B cell (primary cell): ENCODE data around the gene MRPL28. TPM values are rescaled to one million over a fixed set of nuclear protein-coding genes. Genes with fewer than 3 reads are reported as not detected.
A peak's percentile ranks its signal among the peaks of the same experiment; 100 is the strongest.

Experiments
- ATAC-seq: fragments of 200-7000 bp; cut with Tn5 transposase; one replicate; pipeline ENCODE4 v1.10.0; 2021; ENCODE audit warnings: low read depth, mild to moderate bottlenecking, moderate number of reproducible peaks, moderate library complexity
- CTCF ChIA-PET: fragments of 350-600 bp; sonication (Branson Sonifier 250); formaldehyde crosslinking; loops from one replicate; lab custom pipeline; 2021; ENCODE audit warnings: antibody characterized with exemption, inconsistent platforms; lab: Charles Lee
- POLR2A ChIA-PET: fragments of 350-600 bp; sonication (Branson Sonifier 250); formaldehyde crosslinking; loops from one replicate; lab custom pipeline; 2021; ENCODE audit warnings: antibody characterized with exemption; lab: Charles Lee
- DNase-seq: peaks from one replicate; pipeline ENCODE4 v3.0.0; 2013
- H2AFZ ChIP-seq: 2 replicates; pipeline ENCODE4 v1.6.1; 2012; ENCODE audit warnings: mild to moderate bottlenecking, low read depth, low read length; ENCODE audit not compliant: insufficient read depth, poor library complexity, severe bottlenecking
- H3K27ac ChIP-seq, 2 donors: 1 replicate in 1 of 2; 2 replicates in 1 of 2; pipeline ENCODE4 v1.5.1; 2012 to 2013; ENCODE audit warnings: low read length in 2 of 2, mild to moderate bottlenecking in 2 of 2, moderate library complexity in 1 of 2
- H3K27me3 ChIP-seq, 4 experiments: fragments of 200-600 bp in 1 of 4; sonication (generic) in 1 of 4; replicated peaks in 1 of 4; 1 replicate in 2 of 4; 2 replicates in 2 of 4; pipeline versions ENCODE4 v1.6.1 to v1.7.0; 2013 to 2016; ENCODE audit warnings: low read length in 3 of 4, mild to moderate bottlenecking in 2 of 4, mixed read lengths in 1 of 4, moderate library complexity in 1 of 4; ENCODE audit not compliant: insufficient read depth in 4 of 4, control insufficient read depth in 3 of 4; ENCODE audit errors: control extremely low read depth in 1 of 4
- H3K36me3 ChIP-seq, 2 experiments: replicated peaks in 1 of 2; 1 replicate in 1 of 2; 2 replicates in 1 of 2; pipeline versions ENCODE4 v1.6.1 to v1.7.1; 2013; ENCODE audit warnings: low read length in 1 of 2; ENCODE audit not compliant: insufficient read depth in 2 of 2, control insufficient read depth in 1 of 2; ENCODE audit errors: control extremely low read depth in 1 of 2, extremely low read depth in 1 of 2
- H3K4me1 ChIP-seq, 2 donors: fragments of 200-600 bp in 1 of 2; sonication (generic) in 1 of 2; 1 replicate in 1 of 2; 2 replicates in 1 of 2; pipeline versions ENCODE4 v1.5.1 to v1.6.1; 2013 to 2017; ENCODE audit warnings: low read length in 2 of 2; ENCODE audit not compliant: control insufficient read depth in 2 of 2, insufficient read depth in 2 of 2
- H3K4me2 ChIP-seq: replicated peaks from 2 replicates; pipeline ENCODE3; 2012; ENCODE audit warnings: mild to moderate bottlenecking, low read depth, low read length; ENCODE audit not compliant: poor library complexity, severe bottlenecking
- H3K4me3 ChIP-seq, 5 experiments: fragments of 200-600 bp in 1 of 5; sonication (generic) in 1 of 5; 1 replicate in 3 of 5; 2 replicates in 2 of 5; pipeline versions ENCODE4 v1.5.1 to v1.7.0; 2011 to 2016; ENCODE audit warnings: low read length in 4 of 5, mild to moderate bottlenecking in 4 of 5, low read depth in 2 of 5, control low read depth in 1 of 5, moderate library complexity in 1 of 5; ENCODE audit not compliant: insufficient read depth in 1 of 5; ENCODE audit errors: control extremely low read depth in 1 of 5, extremely low read depth in 1 of 5
- H3K79me2 ChIP-seq: fragments of 200-600 bp; sonication (generic); one replicate; pipeline ENCODE4 v1.6.0; 2016; ENCODE audit warnings: low read length; ENCODE audit not compliant: control insufficient read depth, insufficient read depth
- H3K9ac ChIP-seq: fragments of 200-600 bp; sonication (generic); 2 replicates; pipeline ENCODE4 v1.6.1; 2017; ENCODE audit warnings: mild to moderate bottlenecking, low read length, moderate library complexity
- H3K9me3 ChIP-seq, 3 donors: one replicate each; pipeline versions ENCODE4 v1.6.1 to v1.7.1; 2013; ENCODE audit warnings: low read length in 2 of 3; ENCODE audit not compliant: control insufficient read depth in 2 of 3, insufficient read depth in 1 of 3; ENCODE audit errors: control extremely low read depth in 1 of 3
- H4K20me1 ChIP-seq: 2 replicates; pipeline ENCODE4 v1.6.0; 2012; ENCODE audit warnings: mild to moderate bottlenecking, low read length; ENCODE audit not compliant: insufficient read depth, control insufficient read depth, poor library complexity, severe bottlenecking
- H3K27ac Mint-ChIP-seq: one replicate; pipeline ENCODE4 v1.8.0; 2021; ENCODE audit warnings: mixed read lengths
- H3K27me3 Mint-ChIP-seq: one replicate; pipeline ENCODE4 v1.8.0; 2021; ENCODE audit warnings: mixed read lengths
- H3K4me1 Mint-ChIP-seq: one replicate; pipeline ENCODE4 v1.8.0; 2021; ENCODE audit warnings: mixed read lengths
- H3K4me3 Mint-ChIP-seq: one replicate; pipeline ENCODE4 v1.8.0; 2021; ENCODE audit warnings: mixed read lengths
- H3K9me3 Mint-ChIP-seq: one replicate; pipeline ENCODE4 v1.8.0; 2022; ENCODE audit warnings: mixed read lengths; ENCODE audit not compliant: insufficient read depth
- EZH2 ChIP-seq: IDR thresholded peaks from 2 replicates; pipeline ENCODE4 v1.6.1; 2012; ENCODE audit warnings: borderline replicate concordance, low read depth, mild to moderate bottlenecking, moderate library complexity, low read length; ENCODE audit not compliant: insufficient read depth, poor library complexity, severe bottlenecking
- WGBS: methylation state at CpG from one replicate; pipeline ENCODE4 v1.1.5; 2013; ENCODE audit warnings: missing lambda C conversion rate; ENCODE audit not compliant: insufficient coverage; 5-methylcytosine and 5-hydroxymethylcytosine counted together
- intact Hi-C: fragments of 100-400 bp; cut with micrococcal nuclease; formaldehyde crosslinking; loops from one replicate; pipeline ENCODE4 v1.10.0; 2022
- polyA plus RNA-seq: library from polyadenylated mRNA; depleted of rRNA; stranded (reverse); fragments of >200 nt; gene quantifications from 2 replicates; pipeline ENCODE4 v1.2.3, GENCODE V29; 2012
- total RNA-seq, 2 donors: library from RNA; stranded (reverse); fragments of 120-200 nt in 1 of 2; gene quantifications; 1 replicate in 1 of 2; 2 replicates in 1 of 2; pipeline versions ENCODE4 v1.2.3 to v1.2.4, GENCODE V29; 2013 to 2022
- TF ChIP-seq, protein P1 (sequence below): fragments of 200-600 bp; IDR thresholded peaks from one replicate; pipeline ENCODE4 v1.8.0; 2022; ENCODE audit warnings: antibody characterized with exemption, mild to moderate bottlenecking

MRPL28 gene
- total and polyA plus RNA-seq, 2 donors (not counting 1 experiment from before 2014, with no cell fraction given) = 44.3 to 67.7 TPM

DNA sequence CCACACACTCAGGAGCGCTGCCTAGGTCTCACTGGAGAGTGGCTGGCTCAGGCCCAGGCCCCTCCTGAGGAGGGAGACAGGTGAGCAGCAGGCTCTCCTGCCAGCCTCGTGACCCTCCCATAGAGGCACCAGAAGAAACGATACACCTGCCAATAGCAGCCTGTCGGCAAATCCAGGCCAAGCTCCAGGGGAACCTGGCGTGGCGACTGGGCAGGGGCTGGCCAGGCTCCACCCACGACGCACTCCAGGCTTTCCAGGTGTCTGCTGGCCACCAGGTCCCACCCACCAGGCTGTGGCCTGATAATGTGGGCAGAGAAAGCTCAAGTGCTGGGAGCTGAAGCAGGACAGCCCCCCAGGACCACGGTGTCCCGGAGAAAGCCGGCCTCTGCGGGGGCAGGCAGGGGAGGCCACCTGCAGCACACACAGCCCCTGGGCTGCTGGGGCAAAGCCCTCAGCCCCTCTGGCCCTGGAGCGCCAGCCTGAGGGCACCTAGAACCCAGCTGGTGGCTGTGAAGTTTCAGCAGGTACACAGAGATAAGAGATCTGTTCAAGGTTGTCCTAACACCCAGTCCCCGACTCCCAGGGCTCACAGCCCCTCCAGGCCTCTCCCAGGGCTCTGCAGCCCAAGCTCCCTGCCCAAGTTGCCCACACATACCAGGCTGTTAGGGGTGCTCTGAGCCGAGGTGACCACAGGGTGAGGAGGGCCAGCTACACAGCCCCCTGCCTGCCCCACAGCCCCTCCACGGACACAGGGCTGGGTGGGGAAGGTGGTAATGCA, 9.0 kb upstream of the MRPL28 start:
- Mint-ChIP-seq H3K4me1 (peaks cover 19% of the 10 kb centered on the region), H3K27me3 (no peaks in the 10 kb centered on the region), H3K4me3 (peak overlapping the region; percentile 23), H3K27ac (no peak overlapping the region), H3K9me3 (no peaks in the 10 kb centered on the region)
- H3K9ac ChIP-seq = no peak overlapping the region
- H3K4me2 ChIP-seq = no peak overlapping the region
- H3K27ac ChIP-seq = no peak overlapping the region
- H3K9me3 ChIP-seq = no peaks in the 10 kb centered on the region
- H2AFZ ChIP-seq = no peak overlapping the region
- peaks cover 21 to 33% of the 10 kb centered on the region in 2 donors for H3K4me1 ChIP-seq
- TF ChIP-seq, protein P1, sequence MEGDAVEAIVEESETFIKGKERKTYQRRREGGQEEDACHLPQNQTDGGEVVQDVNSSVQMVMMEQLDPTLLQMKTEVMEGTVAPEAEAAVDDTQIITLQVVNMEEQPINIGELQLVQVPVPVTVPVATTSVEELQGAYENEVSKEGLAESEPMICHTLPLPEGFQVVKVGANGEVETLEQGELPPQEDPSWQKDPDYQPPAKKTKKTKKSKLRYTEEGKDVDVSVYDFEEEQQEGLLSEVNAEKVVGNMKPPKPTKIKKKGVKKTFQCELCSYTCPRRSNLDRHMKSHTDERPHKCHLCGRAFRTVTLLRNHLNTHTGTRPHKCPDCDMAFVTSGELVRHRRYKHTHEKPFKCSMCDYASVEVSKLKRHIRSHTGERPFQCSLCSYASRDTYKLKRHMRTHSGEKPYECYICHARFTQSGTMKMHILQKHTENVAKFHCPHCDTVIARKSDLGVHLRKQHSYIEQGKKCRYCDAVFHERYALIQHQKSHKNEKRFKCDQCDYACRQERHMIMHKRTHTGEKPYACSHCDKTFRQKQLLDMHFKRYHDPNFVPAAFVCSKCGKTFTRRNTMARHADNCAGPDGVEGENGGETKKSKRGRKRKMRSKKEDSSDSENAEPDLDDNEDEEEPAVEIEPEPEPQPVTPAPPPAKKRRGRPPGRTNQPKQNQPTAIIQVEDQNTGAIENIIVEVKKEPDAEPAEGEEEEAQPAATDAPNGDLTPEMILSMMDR = no peak
- no peak for TF ChIP-seq EZH2
- peaks cover 32% of the 10 kb centered on the region for H3K79me2 ChIP-seq
- H3K27me3 ChIP-seq = no peaks in the 10 kb centered on the region
- POLR2A ChIA-PET = interaction anchor here (2.8 kb wide), 1 partner anchor 22 kb away, joined by 14 read pairs; the partner anchor contains the start of gene DECR2
- intact Hi-C loops = no loop called here
- no peak for DNase-seq
- CTCF ChIA-PET = interaction anchor here (0.9 to 1.9 kb wide), 2 partner anchors 9 to 21 kb away, joined by 3 to 8 read pairs; partner anchors contain the start of gene MRPL28
- H3K36me3 ChIP-seq = peaks cover 0 to 18% of the 10 kb centered on the region in 2 experiments
- H3K4me3 ChIP-seq = no peak overlapping the region
- peaks cover 18% of the 10 kb centered on the region for H4K20me1 ChIP-seq
- 92% methylated on average over 14 of the region's 16 CpGs for WGBS
- ATAC-seq = no peak

DNA sequence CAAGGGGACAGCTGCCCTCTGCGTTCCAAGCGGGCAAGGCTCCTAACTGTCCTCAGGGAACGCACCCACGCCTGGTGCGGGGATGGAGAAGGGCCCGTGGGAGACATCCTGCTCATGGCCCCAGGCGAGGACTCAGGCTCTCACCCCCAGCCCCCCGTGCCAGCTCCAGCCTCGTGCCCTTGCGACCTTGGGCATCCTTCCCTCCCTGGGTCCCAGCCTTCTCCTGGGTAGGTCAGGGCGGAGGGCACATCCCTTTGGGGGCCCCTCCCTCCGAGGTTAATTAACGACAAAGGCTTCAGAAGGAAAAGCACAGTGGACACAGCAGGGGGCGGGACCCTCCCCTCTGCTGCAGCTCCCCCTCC, 8.5 kb upstream of the MRPL28 start:
- Histone ChIP-seq H3K4me3 (no peak overlapping the region), H3K36me3 (peaks cover 0 to 21% of the 10 kb centered on the region in 2 experiments), H3K9ac (no peak overlapping the region), H2AFZ (no peak overlapping the region), H4K20me1 (peaks cover 18% of the 10 kb centered on the region), H3K79me2 (peaks cover 32% of the 10 kb centered on the region), H3K4me2 (no peak overlapping the region), H3K9me3 (no peaks in the 10 kb centered on the region), H3K27ac (no peak overlapping the region), H3K27me3 (no peaks in the 10 kb centered on the region), H3K4me1 (peaks cover 17 to 28% of the 10 kb centered on the region in 2 donors)
- TF ChIP-seq EZH2 = no peak
- TF ChIP-seq, protein P1 = no peak
- no peak overlapping the region for H3K27ac Mint-ChIP-seq
- no peak for ATAC-seq
- H3K4me1 Mint-ChIP-seq = peaks cover 13% of the 10 kb centered on the region
- 93% methylated on average over 14 of the region's 14 CpGs for WGBS
- no peaks in the 10 kb centered on the region for H3K27me3 Mint-ChIP-seq
- H3K4me3 Mint-ChIP-seq = peak overlapping the region; percentile 23
- intact Hi-C loops = no loop called here
- ChIA-PET POLR2A (interaction anchor here (2.8 kb wide), 1 partner anchor 22 kb away, joined by 14 read pairs; the partner anchor contains the start of gene DECR2), CTCF (no interaction called here)
- no peaks in the 10 kb centered on the region for H3K9me3 Mint-ChIP-seq
- no peak for DNase-seq
